ENCODE results near the gene TUBA4A.

TUBA4A gene

GRCh38 chr2:219229305-219230058 is 24.2 kb downstream of the TUBA4A start, which contains the start of the genes ANKZF1 and ATG9A:
ANKZF1 (plus strand) TSS chr2:219229806; CDS start chr2:219230258, 452 bp downstream.
ATG9A (minus strand) TSS chr2:219229636; CDS start chr2:219228024, 1,612 bp downstream.
- peak; percentile 99 for DNase-seq

- no peak for DNase-seq
Observed at GRCh38 chr2:219228911-219229304, 24.8 kb downstream of the TUBA4A start.

GRCh38 chr2:219228041-219228910 is 25.4 kb downstream of the TUBA4A start:
- DNase-seq = no peak

- DNase-seq = no peak
Observed at GRCh38 chr2:219225350-219225749, 28.4 kb downstream of the TUBA4A start.

GRCh38 chr2:219223831-219224610 is 29.7 kb downstream of the TUBA4A start:
- no peak for DNase-seq

- no peak for DNase-seq
Observed at GRCh38 chr2:219221957-219222518, 31.7 kb downstream of the TUBA4A start.

- no peak for DNase-seq
Observed at GRCh38 chr2:219220652-219221402, 32.9 kb downstream of the TUBA4A start.

GRCh38 chr2:219219784-219220532 is 33.8 kb downstream of the TUBA4A start:
- no peak for DNase-seq

GRCh38 chr2:219218732-219219701 is 34.7 kb downstream of the TUBA4A start, which contains the start of gene ABCB6:
ABCB6 (minus strand) TSS chr2:219218958; CDS start chr2:219218673, 285 bp downstream.
- peak; percentile 88 for DNase-seq

GRCh38 chr2:219218217-219218731 is 35.4 kb downstream of the TUBA4A start:
- DNase-seq = peak; percentile 26

- DNase-seq = no peak
Observed at GRCh38 chr2:219216535-219216915, 37.2 kb downstream of the TUBA4A start.

- no peak for DNase-seq
Observed at GRCh38 chr2:219215871-219216534, 37.7 kb downstream of the TUBA4A start.

- no peak for DNase-seq
Observed at GRCh38 chr2:219214786-219215185, 38.9 kb downstream of the TUBA4A start.

- no peak for DNase-seq
Observed at GRCh38 chr2:219214141-219214540, 39.6 kb downstream of the TUBA4A start.

- DNase-seq = no peak
Observed at GRCh38 chr2:219213486-219214071, 40.1 kb downstream of the TUBA4A start.

GRCh38 chr2:219213026-219213415 is 40.7 kb downstream of the TUBA4A start:
- DNase-seq = no peak

- no peak for DNase-seq
Observed at GRCh38 chr2:219210886-219211362, 42.8 kb downstream of the TUBA4A start.

GRCh38 chr2:219210196-219210885 is 43.4 kb downstream of the TUBA4A start:
- DNase-seq = no peak

All from activated naive CD4-positive, alpha-beta T cell treated with Interleukin-2 at 50 U/mL for 16 hours (primary cell).